Activated T-helper 17 cell treated with anti-CD3 and anti-CD28 coated beads, Interleukin-2, amount 50 U/mL, for 72 hours (primary cell): ENCODE data around the gene TBC1D1. TPM values are rescaled to one million over a fixed set of nuclear protein-coding genes. Genes with fewer than 3 reads are reported as not detected.

Source experiments
- ATAC-seq: fragments of 150-1000 bp; cut with Tn5 transposase; replicated peaks from 2 replicates; pipeline ENCODE4 v1.10.0; 2021; ENCODE audit warnings: mild to moderate bottlenecking, moderate library complexity
- H3K27ac Mint-ChIP-seq: one replicate; pipeline ENCODE4 v1.8.0; 2022; ENCODE audit warnings: mixed read lengths
- H3K27me3 Mint-ChIP-seq: one replicate; pipeline ENCODE4 v1.8.0; 2022; ENCODE audit warnings: mixed read lengths
- H3K36me3 Mint-ChIP-seq: one replicate; pipeline ENCODE4 v1.8.0; 2022; ENCODE audit warnings: low read depth, mild to moderate bottlenecking, mixed read lengths
- H3K4me1 Mint-ChIP-seq: one replicate; pipeline ENCODE4 v1.8.0; 2022; ENCODE audit warnings: mixed read lengths
- H3K4me3 Mint-ChIP-seq: one replicate; pipeline ENCODE4 v1.8.0; 2022; ENCODE audit warnings: mild to moderate bottlenecking, mixed read lengths
- H3K9me3 Mint-ChIP-seq: one replicate; pipeline ENCODE4 v1.8.0; 2022; ENCODE audit warnings: mixed read lengths
- total RNA-seq, 2 donors: library from RNA; stranded (reverse); gene quantifications; one replicate each; pipeline ENCODE4 v1.2.3, GENCODE V29; 2022

TBC1D1 gene
- total RNA-seq, 2 donors from 2014 or later: 29.9 to 39.0 TPM

DNA sequence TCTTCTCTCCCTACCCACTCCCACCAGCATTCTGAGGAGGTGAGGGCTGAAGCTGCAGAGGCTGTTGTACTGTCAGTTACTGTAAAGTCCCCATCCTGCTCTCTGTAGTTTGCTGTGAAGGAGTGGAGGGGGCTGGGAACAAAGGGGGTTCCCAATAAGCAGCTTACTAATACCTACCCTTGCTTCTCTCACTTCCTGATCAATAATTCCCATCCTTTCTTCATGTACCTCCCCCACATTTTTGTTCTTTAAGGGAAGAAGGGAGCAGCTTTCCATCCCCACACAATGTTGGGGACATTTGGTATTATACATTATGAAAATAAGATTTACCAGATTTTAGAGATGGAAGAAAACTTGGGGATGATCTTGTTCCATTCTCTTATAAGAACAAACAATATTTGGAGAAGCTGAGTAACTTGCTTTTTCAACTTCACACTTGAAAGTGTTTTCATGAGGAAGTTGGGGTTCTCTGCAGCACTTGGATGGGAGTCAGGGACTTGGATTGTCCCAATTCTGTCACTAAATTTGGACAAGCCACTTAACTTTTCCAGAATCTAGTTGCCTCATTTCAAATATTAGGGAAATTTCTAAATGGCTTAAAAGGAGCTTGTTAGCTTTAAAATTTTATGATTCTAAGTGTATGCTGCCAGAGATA lies 5.4 kb downstream of the TBC1D1 start:
- Mint-ChIP-seq H3K27ac (no peak overlapping the region), H3K4me3 (no peak overlapping the region), H3K4me1 (peaks cover 26% of the 10 kb centered on the region), H3K9me3 (no peaks in the 10 kb centered on the region), H3K27me3 (no peaks in the 10 kb centered on the region), H3K36me3 (no peaks in the 10 kb centered on the region)
- ATAC-seq: no peak

DNA sequence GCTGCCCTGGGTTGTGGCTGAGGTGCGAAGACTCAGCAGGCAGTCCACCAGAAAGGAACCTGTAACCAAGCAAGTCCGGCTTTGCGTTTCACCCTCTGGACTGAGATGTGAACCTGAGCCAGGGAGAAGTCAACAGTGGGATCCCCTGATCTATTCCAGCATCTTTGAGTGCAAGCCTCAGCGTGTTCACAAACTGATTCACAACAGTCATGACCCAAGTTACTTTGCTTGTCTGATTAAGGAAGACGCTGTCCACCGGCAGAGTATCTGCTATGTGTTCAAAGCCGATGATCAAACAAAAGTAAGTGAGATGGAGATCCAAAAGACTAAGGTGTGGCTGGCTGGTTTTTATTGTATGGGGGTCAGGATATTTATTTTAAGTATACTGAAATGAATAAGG lies 11.3 kb downstream of the TBC1D1 start:
- H3K27ac Mint-ChIP-seq: no peak overlapping the region
- peaks cover 7% of the 10 kb centered on the region for H3K4me1 Mint-ChIP-seq
- no peak for ATAC-seq

DNA sequence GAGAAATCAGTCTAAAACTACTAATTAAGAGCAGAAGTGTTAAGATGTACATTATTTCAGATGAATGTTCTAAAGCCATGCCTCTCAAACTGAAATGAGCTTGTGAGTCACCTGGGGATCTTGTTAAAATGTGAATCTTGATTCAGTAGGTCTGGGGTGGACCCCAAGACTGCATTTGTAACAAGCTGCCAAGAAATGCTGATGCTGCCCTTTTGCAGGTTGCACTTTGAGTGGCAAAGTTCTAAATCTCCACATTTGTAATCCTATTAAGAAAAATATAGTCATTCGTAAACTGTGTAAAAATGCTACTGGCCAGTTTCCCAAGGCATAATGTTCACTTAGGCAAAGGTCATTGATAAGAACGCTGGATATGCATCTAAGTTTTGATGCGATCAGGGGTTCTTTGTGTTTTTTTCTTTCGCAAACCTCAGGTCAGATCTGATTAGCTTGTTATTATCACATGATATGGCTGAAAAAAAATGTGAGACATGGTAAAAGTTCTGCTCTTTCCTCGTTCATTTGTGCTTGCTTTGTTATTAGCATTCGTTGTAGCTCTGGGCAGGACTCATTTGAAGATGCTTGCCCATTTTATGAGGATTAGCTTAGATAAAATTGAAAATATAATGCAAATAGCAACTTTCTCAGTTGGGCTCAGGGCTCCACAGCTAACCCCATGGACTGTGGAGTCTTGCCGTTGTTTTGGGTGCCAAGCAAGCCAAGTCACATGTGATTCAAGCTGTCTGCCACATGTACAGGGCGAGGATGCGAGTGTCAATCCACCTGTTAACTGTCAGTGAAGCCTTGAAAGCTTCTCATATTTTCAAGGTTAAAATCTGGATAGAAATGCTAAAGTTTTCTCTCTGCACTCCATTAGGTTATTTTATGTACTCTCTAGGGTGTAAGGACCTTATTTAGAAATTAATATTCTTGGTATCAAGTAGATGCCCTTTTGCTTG lies 12.1 kb downstream of the TBC1D1 start:
- no peak overlapping the region for H3K27ac Mint-ChIP-seq
- peaks cover 4% of the 10 kb centered on the region for H3K4me1 Mint-ChIP-seq
- no peaks in the 10 kb centered on the region for H3K27me3 Mint-ChIP-seq
- peaks cover 31% of the 10 kb centered on the region for H3K36me3 Mint-ChIP-seq
- ATAC-seq: no peak
- no peak overlapping the region for H3K4me3 Mint-ChIP-seq
- no peaks in the 10 kb centered on the region for H3K9me3 Mint-ChIP-seq

More for the DNA sequence above, 11.3 kb downstream of the TBC1D1 start:
- Mint-ChIP-seq H3K27me3 (no peaks in the 10 kb centered on the region), H3K36me3 (peaks cover 23% of the 10 kb centered on the region), H3K9me3 (no peaks in the 10 kb centered on the region), H3K4me3 (no peak overlapping the region)

DNA sequence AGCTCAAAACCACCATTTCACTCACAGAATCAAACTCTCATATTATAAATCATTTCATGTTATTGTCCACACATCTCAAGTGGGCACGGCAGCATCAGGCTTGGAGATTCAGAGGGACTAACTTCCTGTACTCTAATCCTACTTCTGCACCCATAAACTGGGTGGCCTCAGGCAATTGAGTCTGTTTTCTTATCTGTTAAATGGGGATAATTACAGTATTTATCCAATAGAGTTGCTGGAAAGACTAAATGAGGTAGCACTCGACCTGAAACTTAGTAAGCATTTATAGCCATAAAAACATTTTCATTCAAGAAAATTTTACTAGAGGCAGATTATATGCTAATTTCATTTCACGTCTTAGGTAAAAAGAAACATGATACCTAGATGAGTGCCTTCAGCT lies 13.0 kb downstream of the TBC1D1 start:
- Mint-ChIP-seq H3K27me3 (no peaks in the 10 kb centered on the region), H3K36me3 (peaks cover 31% of the 10 kb centered on the region), H3K27ac (no peak overlapping the region), H3K4me3 (no peak overlapping the region), H3K4me1 (peaks cover 4% of the 10 kb centered on the region), H3K9me3 (no peaks in the 10 kb centered on the region)
- no peak for ATAC-seq

DNA sequence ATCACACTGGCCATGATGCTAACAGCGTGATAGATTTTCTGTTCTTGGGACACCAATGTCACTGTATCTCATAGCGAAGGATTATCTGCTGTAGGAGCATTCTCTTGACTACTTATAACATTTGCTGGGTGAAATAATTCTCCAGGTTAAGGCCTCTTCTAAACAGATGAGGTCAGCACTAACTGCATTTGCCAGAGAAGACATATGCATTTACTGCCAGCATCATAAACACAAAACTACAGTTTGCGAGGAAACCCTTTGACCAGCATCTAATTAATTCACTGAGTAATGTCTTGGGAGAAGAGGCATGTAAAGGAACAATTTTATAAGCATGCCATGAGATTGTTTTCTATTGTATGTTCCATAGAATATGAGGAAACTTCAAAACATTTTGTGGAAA lies 13.9 kb downstream of the TBC1D1 start:
- Mint-ChIP-seq H3K27ac (no peak overlapping the region), H3K4me1 (peaks cover 4% of the 10 kb centered on the region), H3K4me3 (no peak overlapping the region), H3K27me3 (no peaks in the 10 kb centered on the region), H3K9me3 (no peaks in the 10 kb centered on the region), H3K36me3 (peaks cover 31% of the 10 kb centered on the region)
- ATAC-seq: no peak

DNA sequence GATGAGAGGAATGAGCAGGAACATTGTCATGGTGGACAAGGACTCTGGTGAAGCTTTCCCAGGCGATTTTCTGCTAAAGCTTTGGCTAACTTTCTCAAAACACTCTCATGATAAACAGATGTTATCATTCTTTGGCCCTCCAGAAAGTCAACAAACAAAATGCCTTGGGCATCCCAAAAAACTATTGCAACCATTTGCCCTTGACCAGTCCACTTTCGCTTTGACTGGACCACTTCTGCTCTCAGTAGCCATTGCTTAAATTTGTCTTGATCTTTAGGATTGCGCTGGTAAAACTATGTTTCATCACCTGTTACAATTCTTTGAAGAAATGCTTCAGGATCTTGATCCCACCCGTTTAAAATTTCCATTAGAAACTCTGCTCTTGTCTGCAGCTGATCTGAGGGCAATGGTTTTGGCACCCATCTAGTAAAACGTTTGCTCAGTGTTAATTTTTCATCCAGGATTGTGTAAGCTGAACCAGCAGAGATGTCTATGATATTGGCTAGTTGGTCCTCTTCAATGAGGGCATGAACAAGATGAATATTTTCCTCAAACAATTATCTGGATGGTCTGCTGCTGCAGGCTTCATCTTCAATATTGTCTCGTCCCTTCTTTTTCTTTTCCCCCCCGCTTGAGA lies 14.8 kb downstream of the TBC1D1 start:
- no peaks in the 10 kb centered on the region for H3K9me3 Mint-ChIP-seq
- no peaks in the 10 kb centered on the region for H3K4me1 Mint-ChIP-seq
- peaks cover 31% of the 10 kb centered on the region for H3K36me3 Mint-ChIP-seq
- no peak for ATAC-seq
- no peaks in the 10 kb centered on the region for H3K27me3 Mint-ChIP-seq
- H3K4me3 Mint-ChIP-seq: no peak overlapping the region
- H3K27ac Mint-ChIP-seq: no peak overlapping the region

DNA sequence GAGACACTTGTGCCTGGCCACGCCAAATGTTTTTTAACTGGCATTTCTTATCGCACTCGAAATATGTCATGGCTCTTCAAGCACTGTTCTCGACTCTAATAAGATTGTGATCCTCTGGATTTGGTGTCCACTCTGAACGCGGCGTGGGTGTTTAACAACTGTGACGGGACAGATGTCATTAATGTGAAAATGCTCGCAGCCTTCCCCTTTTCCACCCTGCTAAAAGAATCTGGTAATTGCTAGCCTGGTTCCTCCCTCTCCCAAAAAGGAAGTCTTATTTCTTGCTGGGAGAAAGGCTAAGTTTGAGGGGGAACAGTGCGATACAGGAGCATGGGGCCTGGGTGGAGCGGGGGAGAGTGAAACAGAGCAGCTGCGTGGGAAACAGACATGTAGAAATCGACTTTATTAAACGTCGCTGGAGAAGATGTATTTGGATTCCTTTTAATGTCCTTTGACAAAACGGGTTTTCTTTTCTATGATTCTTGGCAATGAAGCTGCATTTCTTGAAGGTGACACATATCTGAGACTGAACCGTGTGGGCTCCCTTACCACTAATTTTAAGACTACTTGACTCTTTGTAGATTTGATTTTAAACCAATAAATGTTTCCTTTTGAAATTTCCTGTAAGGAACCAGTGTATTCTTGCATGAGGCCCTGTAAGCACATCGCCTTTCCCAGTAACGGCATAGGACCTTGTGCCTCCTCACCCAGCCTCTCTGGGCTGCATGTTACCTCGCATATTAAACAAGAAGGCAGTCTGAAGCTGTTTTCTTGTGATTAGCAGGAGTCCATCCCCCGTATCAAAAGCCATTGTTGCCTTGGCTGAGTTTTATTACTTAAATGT lies 17.8 kb downstream of the TBC1D1 start:
- Mint-ChIP-seq H3K4me1 (no peaks in the 10 kb centered on the region), H3K4me3 (no peak overlapping the region), H3K27me3 (no peaks in the 10 kb centered on the region), H3K36me3 (peaks cover 19% of the 10 kb centered on the region), H3K27ac (no peak overlapping the region), H3K9me3 (no peaks in the 10 kb centered on the region)
- ATAC-seq: no peak

DNA sequence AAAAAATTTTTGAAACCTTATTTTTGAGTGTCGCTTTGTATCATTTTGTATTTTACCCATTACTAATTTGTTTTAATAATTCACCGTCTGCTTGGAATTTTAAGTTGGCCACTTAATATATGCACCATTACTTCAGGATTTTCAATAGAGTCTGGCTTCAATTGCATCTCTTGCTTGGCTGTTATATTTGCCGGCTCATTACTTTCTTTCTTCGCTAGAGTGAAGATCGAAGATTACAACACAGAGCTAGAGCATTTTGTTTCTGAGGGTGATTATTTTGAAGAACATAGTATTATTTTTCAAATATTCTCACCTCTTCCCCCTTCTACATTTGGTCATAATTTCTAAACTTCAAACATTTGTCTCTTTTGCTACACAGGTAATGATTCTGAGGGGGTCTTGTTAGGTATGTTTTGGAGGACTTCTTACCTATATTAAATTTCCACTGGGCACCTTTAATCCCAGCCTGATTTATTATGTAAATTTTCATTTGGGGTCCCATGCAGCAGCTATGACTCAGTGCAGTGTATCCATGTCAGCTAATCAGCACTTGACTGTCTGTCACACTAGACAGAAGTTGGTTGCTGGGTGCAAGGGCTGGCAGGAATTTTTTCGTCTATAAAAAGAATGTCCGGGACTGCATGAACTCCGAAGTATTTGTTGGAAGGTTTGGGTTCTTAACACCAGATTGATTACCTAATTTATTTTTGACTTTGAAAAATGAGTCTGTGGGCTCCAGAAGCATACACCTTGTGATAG lies 18.6 kb downstream of the TBC1D1 start:
- Mint-ChIP-seq H3K4me3 (no peak overlapping the region), H3K27me3 (no peaks in the 10 kb centered on the region), H3K4me1 (no peaks in the 10 kb centered on the region), H3K9me3 (no peaks in the 10 kb centered on the region), H3K36me3 (peaks cover 19% of the 10 kb centered on the region), H3K27ac (no peak overlapping the region)
- ATAC-seq: no peak

DNA sequence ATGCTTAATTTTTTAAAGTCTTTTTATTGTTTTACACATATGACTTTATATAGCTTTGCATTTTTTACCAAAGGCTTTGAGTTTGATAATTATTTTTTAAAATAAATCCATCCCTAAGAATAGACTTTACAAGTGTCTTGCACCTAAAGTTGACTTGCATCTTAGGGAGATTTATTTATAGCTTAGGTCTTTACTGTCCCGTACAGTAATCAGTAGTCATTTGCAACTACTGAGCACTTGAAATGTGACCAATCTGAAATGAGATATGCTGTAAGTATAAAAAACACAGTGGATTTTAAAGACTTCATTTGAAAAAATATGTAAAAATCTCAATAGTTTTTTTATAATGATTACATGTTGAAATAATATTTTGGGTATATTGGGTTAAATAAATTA lies 19.2 kb downstream of the TBC1D1 start:
- Mint-ChIP-seq H3K27ac (no peak overlapping the region), H3K36me3 (peaks cover 19% of the 10 kb centered on the region), H3K9me3 (no peaks in the 10 kb centered on the region), H3K4me3 (no peak overlapping the region), H3K4me1 (no peaks in the 10 kb centered on the region), H3K27me3 (no peaks in the 10 kb centered on the region)
- ATAC-seq: no peak

DNA sequence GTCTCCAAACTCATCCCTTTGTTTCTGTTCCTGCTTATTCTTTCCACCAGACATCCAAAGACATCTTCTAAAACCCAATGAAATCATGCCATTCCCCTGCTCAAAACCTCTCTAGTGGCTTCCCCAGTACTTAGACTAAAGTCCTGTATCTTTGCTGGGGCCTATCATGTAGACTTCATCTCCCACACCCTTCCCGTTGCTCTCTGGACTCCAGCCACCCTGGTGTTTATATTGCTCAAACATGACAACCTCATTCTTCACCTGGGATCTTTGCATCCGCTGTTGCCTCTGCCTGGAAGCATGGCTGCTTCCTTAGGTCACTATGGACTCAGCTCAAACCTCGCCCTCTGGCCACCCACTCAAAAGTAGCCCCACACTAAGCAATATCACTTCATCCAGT lies 23.7 kb downstream of the TBC1D1 start:
- Mint-ChIP-seq H3K27me3 (no peaks in the 10 kb centered on the region), H3K4me3 (no peak overlapping the region), H3K36me3 (no peaks in the 10 kb centered on the region), H3K4me1 (no peaks in the 10 kb centered on the region), H3K9me3 (no peaks in the 10 kb centered on the region), H3K27ac (no peak overlapping the region)
- no peak for ATAC-seq

DNA sequence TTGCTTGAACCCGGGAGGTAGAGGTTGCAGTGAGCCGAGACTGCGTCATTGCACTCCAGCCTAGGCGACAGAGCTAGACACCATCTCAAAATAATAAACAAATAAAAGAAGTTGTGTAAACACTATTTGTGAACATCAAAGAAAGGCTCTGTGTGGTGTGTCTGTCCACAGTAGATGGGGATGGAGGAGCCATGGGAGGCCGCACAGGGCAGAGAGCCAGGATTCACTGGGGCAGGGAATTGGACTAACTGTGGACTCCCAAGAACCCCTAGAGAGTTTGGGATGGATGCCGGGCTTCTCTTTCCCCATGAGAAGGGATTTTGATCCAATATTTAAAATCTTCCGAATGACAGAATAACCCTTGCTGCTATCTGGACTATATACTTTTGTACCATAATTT lies 26.5 kb downstream of the TBC1D1 start:
- Mint-ChIP-seq H3K27me3 (no peaks in the 10 kb centered on the region), H3K4me3 (no peak overlapping the region), H3K27ac (no peak overlapping the region), H3K36me3 (no peaks in the 10 kb centered on the region), H3K9me3 (no peaks in the 10 kb centered on the region), H3K4me1 (peaks cover 9% of the 10 kb centered on the region)
- ATAC-seq: no peak

DNA sequence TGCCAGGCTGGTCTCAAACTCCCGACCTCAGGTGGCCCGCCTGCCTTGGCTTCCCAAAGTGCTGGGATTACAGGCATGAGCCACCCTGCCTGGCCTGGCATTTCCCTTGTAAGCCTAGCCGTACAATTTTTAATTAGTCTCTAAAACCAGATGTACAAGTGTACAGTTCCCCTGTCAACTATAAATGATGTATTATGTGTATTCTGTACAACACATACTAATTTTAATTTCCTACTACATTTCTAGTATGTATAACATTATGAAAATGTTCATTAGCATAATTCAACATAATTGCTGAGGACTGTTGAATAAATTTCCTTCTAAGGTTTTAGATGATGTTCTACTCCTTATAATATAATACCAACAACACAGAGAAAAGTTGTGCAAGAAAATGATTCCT lies 27.8 kb downstream of the TBC1D1 start:
- Mint-ChIP-seq H3K9me3 (no peaks in the 10 kb centered on the region), H3K36me3 (no peaks in the 10 kb centered on the region), H3K4me3 (no peak overlapping the region), H3K4me1 (peaks cover 12% of the 10 kb centered on the region), H3K27ac (no peak overlapping the region), H3K27me3 (no peaks in the 10 kb centered on the region)
- no peak for ATAC-seq

DNA sequence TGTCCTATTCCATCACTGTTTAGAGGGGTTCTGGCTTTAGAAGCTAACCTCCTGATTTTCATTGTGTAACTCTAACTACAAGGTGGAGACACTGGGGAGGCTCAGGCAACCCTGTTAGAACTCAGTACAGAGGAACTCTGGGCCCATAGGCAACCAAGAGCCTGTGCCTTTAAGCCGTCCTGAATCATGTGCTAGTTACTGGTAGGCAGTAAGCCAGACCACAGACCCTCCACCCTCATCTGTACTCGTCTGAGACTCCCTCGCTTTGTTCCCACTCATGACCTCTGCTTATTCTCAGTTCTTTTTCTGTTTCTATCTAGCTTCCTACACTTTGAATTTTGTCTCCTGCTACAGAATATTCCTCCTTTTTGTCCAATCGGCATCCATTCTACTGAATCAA lies 31.4 kb downstream of the TBC1D1 start:
- no peak for ATAC-seq
- Mint-ChIP-seq H3K4me1 (peaks cover 21% of the 10 kb centered on the region), H3K4me3 (no peak overlapping the region), H3K27me3 (no peaks in the 10 kb centered on the region), H3K27ac (peak overlapping the region; percentile 1), H3K9me3 (no peaks in the 10 kb centered on the region), H3K36me3 (no peaks in the 10 kb centered on the region)
